NCI-H2107 (cell line): ENCODE measurements around the gene PDXP.

Source experiments
- DNase-seq: peaks from one replicate; lab custom pipeline; 2025; lab: John Stamatoyannopoulos, UW

The PDXP gene

DNA sequence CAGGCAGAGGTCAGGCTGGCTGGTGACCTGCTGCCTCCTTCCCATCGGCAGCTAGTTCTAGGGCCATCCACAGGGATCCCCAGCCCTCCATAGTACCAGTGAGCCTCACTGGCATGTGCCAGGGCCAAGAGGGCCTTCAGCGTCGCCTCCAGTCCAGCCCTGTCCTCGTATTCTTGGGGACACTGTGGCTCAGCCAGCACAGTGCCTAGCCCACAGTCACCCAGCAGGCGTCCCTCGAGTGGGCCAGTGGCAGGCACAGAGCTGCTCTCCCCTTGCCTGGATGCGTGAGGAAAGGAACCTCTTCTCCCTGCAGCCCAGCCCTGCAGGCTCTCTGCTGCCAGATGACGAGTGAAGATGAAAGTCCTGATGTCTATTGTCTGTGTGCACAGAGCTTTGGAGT is 29.7 kb upstream of the PDXP start:
- no peak for DNase-seq

GRCh38 chr22:37629928-37630327 is 28.6 kb upstream of the PDXP start:
- no peak for DNase-seq

GRCh38 chr22:37630839-37631435 is 27.6 kb upstream of the PDXP start:
- DNase-seq = no peak

- DNase-seq = no peak
Measured at GRCh38 chr22:37631448-37632173, 26.9 kb upstream of the PDXP start.

DNA sequence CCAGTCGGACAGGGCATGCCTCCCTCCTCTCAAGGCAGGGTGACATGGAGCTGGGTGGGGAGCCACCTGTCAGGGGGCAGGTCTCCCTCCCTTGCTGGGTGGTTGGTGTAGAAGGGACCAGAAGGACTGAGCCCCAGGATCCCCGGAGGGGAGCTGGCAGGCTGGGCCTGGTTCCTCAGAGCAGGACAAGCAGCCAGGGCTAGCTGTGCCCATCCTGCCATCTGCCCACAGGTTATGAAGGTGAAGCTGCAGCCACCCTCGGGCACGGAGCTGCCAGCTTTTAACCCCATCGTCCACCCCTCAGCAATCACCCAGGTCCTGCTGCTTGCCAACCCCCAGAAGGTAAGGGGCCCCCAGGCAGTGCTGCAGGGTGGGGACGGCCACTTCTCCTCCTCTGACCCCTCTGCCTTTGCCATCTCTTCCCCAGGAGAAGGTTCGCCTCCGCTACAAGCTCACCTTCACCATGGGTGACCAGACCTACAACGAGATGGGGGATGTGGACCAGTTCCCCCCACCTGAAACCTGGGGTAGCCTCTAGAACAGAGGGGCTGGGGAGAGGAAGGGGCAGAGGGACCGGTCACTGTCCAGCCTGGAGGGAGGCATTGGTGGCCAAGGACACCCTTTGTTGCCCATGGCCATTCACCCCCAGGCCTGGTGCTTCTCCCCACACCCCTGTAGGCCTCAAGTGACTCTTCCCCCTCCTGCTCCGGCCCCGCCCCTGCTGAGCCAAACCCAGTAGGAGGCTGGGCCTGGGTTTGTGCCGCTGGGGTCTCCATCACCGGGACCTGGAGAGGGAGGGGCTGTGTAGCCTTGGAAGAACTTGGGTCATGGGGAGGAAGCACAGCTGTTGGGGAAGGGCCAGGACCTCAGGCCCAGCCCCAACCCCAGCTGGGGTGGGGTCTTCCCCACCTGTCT is 26.1 kb upstream of the PDXP start:
- no peak for DNase-seq

- no peak for DNase-seq
Measured at GRCh38 chr22:37633089-37633624, 25.4 kb upstream of the PDXP start.

- DNase-seq = no peak
Measured at GRCh38 chr22:37633625-37634416, 24.7 kb upstream of the PDXP start.

- no peak for DNase-seq
Measured at GRCh38 chr22:37634417-37634924, 24.1 kb upstream of the PDXP start.

GRCh38 chr22:37635157-37635556 is 23.4 kb upstream of the PDXP start:
- DNase-seq = no peak

GRCh38 chr22:37636186-37636948 is 22.2 kb upstream of the PDXP start:
- no peak for DNase-seq

DNA sequence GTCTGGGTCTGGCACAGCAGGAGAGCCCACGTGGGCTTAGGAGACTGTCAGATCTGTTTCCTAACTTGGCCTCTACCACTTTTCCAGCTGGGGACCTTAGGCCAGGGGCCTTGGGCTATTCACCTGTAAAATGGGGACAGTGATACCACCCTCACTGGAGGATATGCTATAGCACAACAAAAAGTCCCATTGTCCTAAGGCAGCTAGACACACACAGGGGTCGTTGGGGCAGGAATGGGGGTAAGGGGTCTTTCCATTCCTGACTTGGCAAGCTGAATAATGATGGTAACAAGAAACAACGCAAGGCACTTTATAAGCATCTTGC is 21.6 kb upstream of the PDXP start:
- DNase-seq = no peak

- no peak for DNase-seq
Measured at GRCh38 chr22:37638391-37639069, 20.0 kb upstream of the PDXP start.

DNA sequence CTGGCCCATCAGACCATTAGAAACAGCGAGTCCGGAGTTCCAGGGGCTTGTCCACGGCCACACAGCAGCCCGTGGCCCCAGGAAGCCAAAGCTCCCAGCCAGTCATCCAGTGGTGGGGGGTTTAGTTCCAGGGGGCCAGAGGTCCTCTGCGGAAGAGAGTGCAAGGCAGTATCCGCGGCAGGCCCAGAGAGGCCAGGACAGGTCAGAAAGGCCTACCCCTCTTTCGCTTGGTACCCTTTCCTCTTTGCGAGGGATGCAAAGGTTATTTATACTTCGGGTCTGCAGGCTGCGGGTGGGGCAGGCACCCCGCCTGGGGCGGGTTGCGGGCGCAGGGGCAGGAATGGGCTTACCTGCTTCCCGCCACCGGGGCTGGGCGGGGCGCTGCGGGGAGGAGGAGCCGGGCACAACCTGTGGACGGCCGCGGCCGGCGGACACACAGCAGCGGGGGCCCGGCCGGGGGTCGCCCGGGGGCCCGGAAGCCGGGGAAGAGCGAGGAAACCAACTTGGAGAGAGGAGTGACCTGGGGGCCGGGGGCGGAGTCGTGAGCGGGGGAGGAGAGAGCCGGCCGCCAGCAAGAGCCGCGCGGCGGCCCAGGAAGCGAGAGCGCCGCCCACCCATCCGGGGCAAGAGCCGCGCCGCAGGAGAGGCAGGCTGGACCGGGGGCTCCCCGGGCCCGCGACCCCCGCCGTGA is 19.3 kb upstream of the PDXP start, which contains the start of gene SH3BP1:
Gene SH3BP1, plus strand, starts transcription at position 600 of the 691 bp plus-strand sequence. CDS start 119 bp downstream, outside the sequence.
- no peak for DNase-seq

DNA sequence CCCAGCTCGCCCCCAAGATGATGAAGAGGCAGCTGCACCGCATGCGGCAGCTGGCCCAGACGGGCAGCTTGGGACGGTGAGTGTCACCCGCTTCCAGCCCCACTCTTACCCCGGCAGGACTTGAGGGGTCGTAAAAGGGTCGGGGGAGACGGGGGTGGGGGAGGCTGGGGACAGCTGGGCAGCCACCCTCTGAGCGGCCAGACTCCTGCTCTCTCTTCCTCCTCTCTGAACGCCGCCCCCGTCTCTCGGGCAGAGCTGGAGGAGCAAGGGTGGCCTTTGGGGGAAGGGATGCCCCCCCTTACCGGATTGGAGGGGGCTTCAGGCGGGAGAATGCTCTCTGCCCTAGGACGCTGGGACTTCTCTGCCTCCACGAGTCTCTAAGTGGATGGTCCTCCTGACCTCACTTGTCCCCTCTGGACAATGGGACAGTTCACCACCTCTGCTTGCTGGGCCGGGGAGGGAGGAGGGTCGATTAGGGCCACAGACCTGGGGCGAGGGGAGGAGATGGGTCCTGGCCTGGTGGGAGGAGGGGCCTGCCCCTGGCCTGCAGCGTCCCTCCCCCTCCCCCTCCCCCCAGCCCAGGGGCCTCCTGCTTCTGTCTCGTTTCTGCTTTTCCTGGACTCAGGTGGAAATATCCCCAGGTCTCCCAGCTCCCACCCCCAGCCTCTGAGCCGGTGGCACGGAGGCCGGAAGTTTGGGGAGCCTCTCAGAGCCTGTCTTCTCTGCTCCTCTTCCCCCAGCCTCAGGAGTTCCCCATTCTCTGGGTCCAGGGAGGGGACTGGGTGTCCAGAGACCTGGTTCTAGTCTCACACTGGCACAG is 18.5 kb upstream of the PDXP start:
- no peak for DNase-seq

DNA sequence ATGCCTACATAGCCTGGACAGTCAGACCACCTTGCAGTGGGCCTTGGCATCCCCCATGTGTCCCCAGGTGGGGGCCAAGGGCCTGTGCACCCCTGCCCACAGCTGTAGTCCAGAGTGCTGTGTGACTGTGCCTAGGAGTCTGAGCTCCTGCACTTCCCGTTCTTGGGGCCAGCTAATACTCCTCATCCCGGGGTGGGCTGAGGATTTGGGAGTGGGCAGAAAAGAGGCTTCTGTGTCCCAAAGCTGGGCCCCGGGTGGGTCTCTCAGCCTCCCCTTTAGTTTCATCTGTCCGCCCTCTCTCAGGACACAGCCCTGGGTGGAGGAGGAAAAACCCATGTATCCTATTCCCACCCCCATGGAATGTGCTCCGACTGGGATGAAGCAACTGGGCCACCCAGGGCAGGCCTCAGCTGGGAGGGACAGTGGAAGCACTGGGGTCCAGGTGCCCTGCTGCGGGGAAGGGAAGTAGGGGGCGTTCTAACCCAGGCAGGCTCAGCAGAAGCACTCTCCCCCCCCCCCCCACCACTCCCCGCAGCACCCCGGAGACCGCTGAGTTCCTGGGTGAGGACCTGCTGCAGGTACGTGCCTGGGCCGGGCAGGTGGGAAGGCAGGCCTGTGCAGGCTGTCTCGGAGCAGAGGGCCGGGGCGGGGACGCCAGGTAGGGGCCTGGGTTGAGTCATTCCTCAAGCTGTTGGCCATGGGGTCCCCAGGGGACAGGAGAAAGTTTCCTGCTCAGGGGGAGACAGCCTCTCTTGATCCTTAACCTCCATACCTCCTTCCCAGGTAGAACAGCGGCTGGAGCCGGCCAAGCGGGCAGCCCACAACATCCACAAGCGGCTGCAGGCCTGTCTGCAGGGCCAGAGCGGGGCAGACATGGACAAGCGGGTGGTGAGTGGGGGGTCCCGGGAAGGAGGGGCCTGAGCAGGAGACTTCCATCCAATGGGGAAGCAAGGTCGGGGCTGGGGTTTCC is 17.6 kb upstream of the PDXP start:
- no peak for DNase-seq

DNA sequence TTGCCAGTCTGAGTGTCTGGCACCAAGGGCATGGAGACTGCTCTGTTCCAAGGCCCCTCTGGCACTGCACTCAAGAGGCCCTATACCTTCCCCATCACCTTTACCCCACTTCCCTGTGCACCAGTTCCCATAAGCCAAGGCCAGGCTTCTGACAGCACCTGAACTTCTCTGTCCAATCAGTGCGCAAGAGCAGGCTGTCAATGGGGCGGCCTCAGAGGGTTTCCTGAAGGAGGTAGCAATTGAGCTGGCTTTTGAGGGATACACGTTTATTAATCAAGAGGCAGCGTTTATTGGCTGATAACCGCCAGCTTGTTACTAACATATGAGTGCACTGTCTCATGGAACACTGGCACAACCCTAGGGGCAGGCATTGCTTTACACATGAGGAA is 17.0 kb upstream of the PDXP start:
- no peak for DNase-seq

DNA sequence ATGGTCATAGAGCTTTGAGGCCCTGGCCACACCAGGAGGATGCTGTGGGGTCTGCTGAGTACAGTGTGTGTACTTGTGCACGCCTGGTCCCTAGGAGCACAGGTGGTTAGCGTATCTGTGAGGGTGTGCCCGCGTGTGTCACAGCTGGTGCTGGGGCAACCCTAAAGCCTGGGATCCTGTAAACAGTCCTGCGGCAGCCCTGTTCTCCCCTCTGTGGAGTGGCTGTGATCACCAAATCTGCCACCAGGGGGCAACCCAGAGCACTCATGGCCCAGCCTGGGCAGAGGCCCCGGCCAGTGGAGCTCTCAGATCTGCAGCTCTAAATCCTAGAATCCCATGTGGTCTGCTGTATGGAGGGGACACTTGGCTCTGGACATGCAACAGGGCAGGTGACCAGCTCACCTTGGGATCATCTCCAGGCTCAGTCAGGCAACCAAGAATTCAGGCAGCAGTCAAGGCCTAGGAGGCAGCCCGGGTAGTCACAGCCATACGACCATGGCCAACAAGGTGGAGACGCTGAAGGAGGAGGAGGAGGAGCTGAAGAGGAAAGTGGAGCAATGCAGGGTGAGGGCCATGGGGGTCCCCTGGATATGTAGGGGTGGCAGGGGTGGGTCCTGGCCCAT is 15.2 kb upstream of the PDXP start:
- no peak for DNase-seq
